A549 (cell line): ENCODE results near the gene PRRG2.
"Not testable (repeated sequence)": the region's sequence is repeated elsewhere in the genome, so short reads cannot be mapped to it uniquely, and the experiment has no call there.

Experiments used
- BCL3 ChIP-seq: fragments of >200 bp; sonication (Bioruptor Twin); formaldehyde crosslinking; IDR thresholded peaks from 3 replicates; pipeline ENCODE4 v1.6.1; 2016
- CHD2 ChIP-seq: fragments of 150-350 bp; IDR thresholded peaks from 2 replicates; pipeline ENCODE4 v1.6.1; 2014; ENCODE audit warnings: low read length; ENCODE audit not compliant: partially characterized antibody
- KDM1A ChIP-seq: fragments of 200-600 bp; sonication (generic); IDR thresholded peaks from 2 replicates; pipeline ENCODE4 v1.6.1; 2016; ENCODE audit warnings: low read depth, mild to moderate bottlenecking
- PBX3 ChIP-seq: IDR thresholded peaks from 2 replicates; pipeline ENCODE4 v1.6.1; 2012
- RAD21 ChIP-seq, 2 experiments: fragments of >200 bp in 1 of 2; sonication (Bioruptor Twin) in 1 of 2; formaldehyde crosslinking in 1 of 2; IDR thresholded peaks in 1 of 2; conservative IDR thresholded peaks in 1 of 2; 2 replicates in 1 of 2; 3 replicates in 1 of 2; pipeline ENCODE4 v1.6.1; 2012 to 2018; ENCODE audit warnings: inconsistent platforms in 1 of 2
- TF ChIP-seq, protein P1 (sequence below): fragments of >200 bp; sonication (Bioruptor Twin); formaldehyde crosslinking; IDR thresholded peaks from 2 replicates; pipeline ENCODE4 v1.6.1; 2016
- TF ChIP-seq, protein P2 (sequence below): fragments of >200 bp; sonication (Bioruptor Twin); formaldehyde crosslinking; IDR thresholded peaks from 3 replicates; pipeline ENCODE4 v1.5.1; 2016

DNA sequence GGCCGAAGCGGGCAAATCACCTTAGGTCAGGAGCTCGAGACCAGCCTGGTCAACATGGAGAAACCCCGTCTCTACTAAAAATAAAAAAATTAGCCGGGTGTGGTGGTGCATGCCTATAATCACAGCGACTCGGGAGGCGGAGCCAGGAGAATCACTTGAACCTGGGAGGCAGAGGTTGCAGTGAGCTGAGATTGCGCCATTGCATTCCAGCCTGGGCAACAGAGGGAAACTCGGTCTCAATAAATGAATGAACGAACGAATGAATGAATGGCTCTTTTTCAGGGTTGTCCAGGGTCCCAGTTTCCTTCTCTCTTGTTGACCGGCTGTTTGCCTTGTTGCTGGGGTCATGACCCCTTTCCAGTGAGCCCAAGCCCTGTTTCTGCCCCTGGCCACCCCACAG is 36.7 kb downstream of the PRRG2 start:
- TF ChIP-seq KDM1A; RAD21 (conservative IDR thresholded peaks at IDR 0.05 in 1 of 2, IDR thresholded peaks at IDR 0.05 in 1 of 2); PBX3; BCL3; CHD2: not testable (repeated sequence)
- TF ChIP-seq, protein P1, sequence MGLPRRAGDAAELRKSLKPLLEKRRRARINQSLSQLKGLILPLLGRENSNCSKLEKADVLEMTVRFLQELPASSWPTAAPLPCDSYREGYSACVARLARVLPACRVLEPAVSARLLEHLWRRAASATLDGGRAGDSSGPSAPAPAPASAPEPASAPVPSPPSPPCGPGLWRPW, result not testable (repeated sequence)
- TF ChIP-seq, protein P2, sequence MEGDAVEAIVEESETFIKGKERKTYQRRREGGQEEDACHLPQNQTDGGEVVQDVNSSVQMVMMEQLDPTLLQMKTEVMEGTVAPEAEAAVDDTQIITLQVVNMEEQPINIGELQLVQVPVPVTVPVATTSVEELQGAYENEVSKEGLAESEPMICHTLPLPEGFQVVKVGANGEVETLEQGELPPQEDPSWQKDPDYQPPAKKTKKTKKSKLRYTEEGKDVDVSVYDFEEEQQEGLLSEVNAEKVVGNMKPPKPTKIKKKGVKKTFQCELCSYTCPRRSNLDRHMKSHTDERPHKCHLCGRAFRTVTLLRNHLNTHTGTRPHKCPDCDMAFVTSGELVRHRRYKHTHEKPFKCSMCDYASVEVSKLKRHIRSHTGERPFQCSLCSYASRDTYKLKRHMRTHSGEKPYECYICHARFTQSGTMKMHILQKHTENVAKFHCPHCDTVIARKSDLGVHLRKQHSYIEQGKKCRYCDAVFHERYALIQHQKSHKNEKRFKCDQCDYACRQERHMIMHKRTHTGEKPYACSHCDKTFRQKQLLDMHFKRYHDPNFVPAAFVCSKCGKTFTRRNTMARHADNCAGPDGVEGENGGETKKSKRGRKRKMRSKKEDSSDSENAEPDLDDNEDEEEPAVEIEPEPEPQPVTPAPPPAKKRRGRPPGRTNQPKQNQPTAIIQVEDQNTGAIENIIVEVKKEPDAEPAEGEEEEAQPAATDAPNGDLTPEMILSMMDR, result not testable (repeated sequence)
